OCI-LY1 (cell line): ENCODE results near the gene MAT2A.

Experiments
- H2AFZ ChIP-seq: fragments of 200-600 bp; sonication (generic), shearing (Covaris generic); 2 replicates; pipeline ENCODE4 v1.6.0; 2014; ENCODE audit warnings: antibody characterized with exemption, mild to moderate bottlenecking, low read length
- H3F3A ChIP-seq: fragments of 200-600 bp; sonication (generic), shearing (Covaris generic); 2 replicates; pipeline ENCODE4 v1.6.0; 2014; ENCODE audit warnings: mild to moderate bottlenecking, antibody characterized with exemption, low read length, moderate library complexity; ENCODE audit not compliant: insufficient read depth
- H3K27ac ChIP-seq: fragments of 200-600 bp; sonication (generic); 2 replicates; pipeline ENCODE4 v1.5.1; 2014; ENCODE audit warnings: low read length, mixed run types, mild to moderate bottlenecking, low read depth; ENCODE audit not compliant: poor library complexity, severe bottlenecking
- H3K27me3 ChIP-seq: fragments of 200-600 bp; sonication (generic); 2 replicates; pipeline ENCODE4 v1.6.0; 2014; ENCODE audit warnings: antibody characterized with exemption, mild to moderate bottlenecking, low read length, moderate library complexity; ENCODE audit not compliant: insufficient read depth
- H3K36me3 ChIP-seq: fragments of 200-600 bp; sonication (generic); 2 replicates; pipeline ENCODE4 v1.6.1; 2014; ENCODE audit warnings: mild to moderate bottlenecking, antibody characterized with exemption, low read length, moderate library complexity, mixed read lengths; ENCODE audit not compliant: insufficient read depth
- H3K4me1 ChIP-seq: fragments of 200-600 bp; sonication (generic); 2 replicates; pipeline ENCODE4 v1.5.1; 2014; ENCODE audit warnings: mild to moderate bottlenecking, low read length, moderate library complexity; ENCODE audit not compliant: insufficient read depth, severe bottlenecking
- H3K4me2 ChIP-seq: fragments of 200-600 bp; sonication (generic), shearing (Covaris generic); 2 replicates; pipeline ENCODE4 v1.6.1; 2014; ENCODE audit warnings: low read length
- H3K4me3 ChIP-seq: fragments of 200-600 bp; sonication (generic); 2 replicates; pipeline ENCODE4 v1.5.1; 2014; ENCODE audit warnings: low read length, low read depth, mild to moderate bottlenecking, mixed read lengths; ENCODE audit not compliant: poor library complexity, severe bottlenecking
- H3K79me2 ChIP-seq: fragments of 200-600 bp; shearing (Covaris generic); 2 replicates; pipeline ENCODE4 v1.6.1; 2016; ENCODE audit warnings: mixed run types, low read length, mixed read lengths; ENCODE audit not compliant: insufficient read depth
- H3K9ac ChIP-seq: fragments of 200-600 bp; sonication (generic), shearing (Covaris generic); 2 replicates; pipeline ENCODE4 v1.6.1; 2014; ENCODE audit warnings: mild to moderate bottlenecking, low read length, mixed read lengths
- H3K9me2 ChIP-seq: fragments of 200-600 bp; sonication (generic), shearing (Covaris generic); 2 replicates; pipeline ENCODE4 v1.6.1; 2014; ENCODE audit warnings: low read depth, mild to moderate bottlenecking, low read length, mixed read lengths
- H3K9me3 ChIP-seq: fragments of 200-600 bp; shearing (Covaris generic); 2 replicates; pipeline ENCODE4 v1.6.1; 2014; ENCODE audit warnings: low read length, mixed read lengths
- H4K20me1 ChIP-seq: fragments of 200-600 bp; sonication (generic), shearing (Covaris generic); 2 replicates; pipeline ENCODE4 v1.6.0; 2016; ENCODE audit warnings: mild to moderate bottlenecking, low read length; ENCODE audit not compliant: insufficient read depth
- CTCF ChIP-seq: fragments of 200-600 bp; sonication (generic), shearing (Covaris generic); IDR thresholded peaks from 2 replicates; pipeline ENCODE4 v1.5.1; 2017; ENCODE audit warnings: mild to moderate bottlenecking, antibody characterized with exemption, low read length, moderate library complexity, mixed read lengths
- EZH2 ChIP-seq: fragments of 200-600 bp; sonication (generic), shearing (Covaris generic); IDR thresholded peaks from 2 replicates; pipeline ENCODE4 v1.8.0; 2017; ENCODE audit warnings: borderline replicate concordance, mixed run types, mild to moderate bottlenecking, antibody characterized with exemption, low read length, moderate library complexity, mixed read lengths

The MAT2A gene

GRCh38 chr2:85503168-85503850 lies 35.7 kb upstream of the MAT2A start:
- H3K9me2 ChIP-seq: no peaks in the 10 kb centered on the region
- no peaks in the 10 kb centered on the region for H3K79me2 ChIP-seq
- H3K9ac ChIP-seq: no peak overlapping the region
- TF ChIP-seq CTCF: no peak
- TF ChIP-seq EZH2: no peak
- no peaks in the 10 kb centered on the region for H3K36me3 ChIP-seq
- H3K27me3 ChIP-seq: no peaks in the 10 kb centered on the region
- H3K4me2 ChIP-seq: no peak overlapping the region
- no peaks in the 10 kb centered on the region for H3K4me1 ChIP-seq
- no peak overlapping the region for H3K27ac ChIP-seq
- no peaks in the 10 kb centered on the region for H3K9me3 ChIP-seq
- H3F3A ChIP-seq: no peaks in the 10 kb centered on the region
- H4K20me1 ChIP-seq: no peaks in the 10 kb centered on the region
- H3K4me3 ChIP-seq: no peak overlapping the region
- no peak overlapping the region for H2AFZ ChIP-seq

- H3K9me3 ChIP-seq: no peaks in the 10 kb centered on the region
Measured at GRCh38 chr2:85503851-85504777, 34.9 kb upstream of the MAT2A start.

GRCh38 chr2:85504778-85505261 lies 34.1 kb upstream of the MAT2A start:
- no peak overlapping the region for H3K9ac ChIP-seq
- H3K4me2 ChIP-seq: no peak overlapping the region
- H3K9me3 ChIP-seq: no peaks in the 10 kb centered on the region
- no peaks in the 10 kb centered on the region for H4K20me1 ChIP-seq
- no peak overlapping the region for H3K27ac ChIP-seq
- no peak overlapping the region for H2AFZ ChIP-seq
- TF ChIP-seq EZH2 (no peak), CTCF (no peak)
- H3F3A ChIP-seq: no peaks in the 10 kb centered on the region
- no peaks in the 10 kb centered on the region for H3K79me2 ChIP-seq
- no peaks in the 10 kb centered on the region for H3K9me2 ChIP-seq
- no peaks in the 10 kb centered on the region for H3K4me1 ChIP-seq
- no peaks in the 10 kb centered on the region for H3K36me3 ChIP-seq
- no peak overlapping the region for H3K4me3 ChIP-seq
- no peaks in the 10 kb centered on the region for H3K27me3 ChIP-seq

More at GRCh38 chr2:85503851-85504777, 34.9 kb upstream of the MAT2A start:
- H3K9ac ChIP-seq: no peak overlapping the region
- H3K4me3 ChIP-seq: no peak overlapping the region
- H3K27me3 ChIP-seq: no peaks in the 10 kb centered on the region
- H4K20me1 ChIP-seq: no peaks in the 10 kb centered on the region
- no peak overlapping the region for H3K27ac ChIP-seq
- H3K4me2 ChIP-seq: no peak overlapping the region
- TF ChIP-seq CTCF (no peak), EZH2 (no peak)
- no peak overlapping the region for H2AFZ ChIP-seq
- H3F3A ChIP-seq: no peaks in the 10 kb centered on the region
- H3K79me2 ChIP-seq: no peaks in the 10 kb centered on the region
- H3K9me2 ChIP-seq: no peaks in the 10 kb centered on the region
- no peaks in the 10 kb centered on the region for H3K4me1 ChIP-seq
- no peaks in the 10 kb centered on the region for H3K36me3 ChIP-seq
